Neural cell (in vitro differentiated cells): ENCODE measurements around the gene GNAQ. TPM values are rescaled to one million over a fixed set of nuclear protein-coding genes. Genes with fewer than 3 reads are reported as not detected.

ENCODE experiments used
- H2AFZ ChIP-seq: fragments of 200-600, 300-800 bp; sonication (generic), shearing (Covaris generic); 2 replicates; pipeline ENCODE4 v1.6.0; 2014; ENCODE audit warnings: low read depth, mild to moderate bottlenecking, antibody characterized with exemption, low read length, moderate library complexity
- H3F3A ChIP-seq: fragments of 200-600 bp; shearing (Covaris generic); 2 replicates; pipeline ENCODE4 v1.6.1; 2016; ENCODE audit warnings: mild to moderate bottlenecking, moderate library complexity, mixed read lengths, antibody characterized with exemption, low read length; ENCODE audit not compliant: insufficient read depth, poor library complexity, severe bottlenecking
- H3K27ac ChIP-seq: fragments of 200-600, 300-800 bp; sonication (generic), shearing (Covaris generic); 2 replicates; pipeline ENCODE4 v1.5.1; 2014; ENCODE audit warnings: mild to moderate bottlenecking, low read length, moderate library complexity
- H3K27me3 ChIP-seq: fragments of 300-800, 200-600 bp; sonication (generic), shearing (Covaris generic); 2 replicates; pipeline ENCODE4 v1.6.0; 2014; ENCODE audit warnings: mild to moderate bottlenecking, low read depth, low read length, moderate library complexity; ENCODE audit not compliant: insufficient read depth
- H3K36me3 ChIP-seq: fragments of 300-800, 200-600 bp; sonication (generic), shearing (Covaris generic); 2 replicates; pipeline ENCODE4 v1.5.1; 2014; ENCODE audit warnings: mild to moderate bottlenecking, antibody characterized with exemption, low read length, moderate library complexity; ENCODE audit not compliant: insufficient read depth
- H3K4me2 ChIP-seq: fragments of 300-800, 200-600 bp; sonication (generic), shearing (Covaris generic); 2 replicates; pipeline ENCODE4 v1.6.0; 2014; ENCODE audit warnings: mild to moderate bottlenecking, low read length
- H3K4me3 ChIP-seq: fragments of 300-800, 200-600 bp; sonication (generic), shearing (Covaris generic); 2 replicates; pipeline ENCODE4 v1.5.1; 2014; ENCODE audit warnings: mild to moderate bottlenecking, low read length, moderate library complexity
- H3K79me2 ChIP-seq: fragments of 200-600 bp; shearing (Covaris generic); replicated peaks from 2 replicates; pipeline ENCODE4 v1.6.0; 2014; ENCODE audit warnings: mild to moderate bottlenecking, low read length, moderate library complexity; ENCODE audit not compliant: insufficient read depth
- H3K9ac ChIP-seq: fragments of 300-800, 200-600 bp; sonication (generic), shearing (Covaris generic); 2 replicates; pipeline ENCODE4 v1.6.1; 2016; ENCODE audit warnings: mild to moderate bottlenecking, low read length, mixed read lengths
- H3K9me2 ChIP-seq: fragments of 200-600 bp; shearing (Covaris generic); 2 replicates; pipeline ENCODE4 v1.6.1; 2016; ENCODE audit warnings: mild to moderate bottlenecking, low read length, mixed read lengths; ENCODE audit not compliant: insufficient read depth
- H3K9me3 ChIP-seq: fragments of 200-600, 300-800 bp; sonication (generic), shearing (Covaris generic); 2 replicates; pipeline ENCODE4 v1.6.1; 2016; ENCODE audit warnings: mild to moderate bottlenecking, mixed run types, low read length, moderate library complexity, mixed read lengths
- H4K20me1 ChIP-seq: fragments of 200-600 bp; shearing (Covaris generic); 2 replicates; pipeline ENCODE4 v1.6.1; 2016; ENCODE audit warnings: mild to moderate bottlenecking, mixed run types; ENCODE audit not compliant: insufficient read depth
- CTCF ChIP-seq: fragments of 450-650 bp; IDR thresholded peaks from 2 replicates; pipeline ENCODE4 v1.5.1; 2014; ENCODE audit warnings: antibody characterized with exemption, mild to moderate bottlenecking, moderate library complexity; ENCODE audit not compliant: poor library complexity, severe bottlenecking
- EP300 ChIP-seq: fragments of 450-650 bp; conservative IDR thresholded peaks from 2 replicates; pipeline ENCODE4 v1.6.1; 2014; ENCODE audit warnings: antibody characterized with exemption, mild to moderate bottlenecking, moderate library complexity; ENCODE audit not compliant: poor library complexity, severe bottlenecking
- EZH2 ChIP-seq: fragments of 200-600, 300-800 bp; shearing (Covaris generic), sonication (generic); IDR thresholded peaks from 2 replicates; pipeline ENCODE4 v1.6.1; 2014; ENCODE audit warnings: antibody characterized with exemption, low read length, borderline replicate concordance, mild to moderate bottlenecking; ENCODE audit not compliant: insufficient read depth, poor library complexity, severe bottlenecking
- MXI1 ChIP-seq: fragments of 450-650 bp; conservative IDR thresholded peaks from 2 replicates; pipeline ENCODE4 v1.6.1; 2014; ENCODE audit warnings: antibody characterized with exemption, mild to moderate bottlenecking; ENCODE audit not compliant: poor library complexity, severe bottlenecking
- POLR2AphosphoS5 ChIP-seq: IDR thresholded peaks from 2 replicates; pipeline ENCODE4 v1.6.1; 2012
- RAD21 ChIP-seq: fragments of 450-650 bp; conservative IDR thresholded peaks from 2 replicates; pipeline ENCODE4 v1.6.1; 2014; ENCODE audit warnings: antibody characterized with exemption, mild to moderate bottlenecking, moderate library complexity
- REST ChIP-seq: IDR thresholded peaks from 2 replicates; pipeline ENCODE4 v1.6.1; 2012; ENCODE audit warnings: borderline replicate concordance
- SMC3 ChIP-seq: fragments of 450-650 bp; conservative IDR thresholded peaks from 2 replicates; pipeline ENCODE4 v1.6.1; 2014; ENCODE audit warnings: antibody characterized with exemption, mild to moderate bottlenecking, moderate library complexity; ENCODE audit not compliant: poor library complexity
- TAF1 ChIP-seq: IDR thresholded peaks from 2 replicates; pipeline ENCODE4 v1.6.1; 2012; ENCODE audit warnings: low read depth
- polyA plus RNA-seq: library from polyadenylated mRNA; depleted of rRNA; stranded (reverse); fragments of >200 nt; gene quantifications from 2 replicates; pipeline ENCODE4 v1.2.3, GENCODE V29; 2014

Gene GNAQ
- polyA plus RNA-seq, 1 donor from 2014 or later, result 86.7 TPM

GRCh38 chr9:77883846-77884771 is 147.5 kb downstream of the GNAQ start:
- H3K9me2 ChIP-seq, result no peaks in the 10 kb centered on the region
- H3F3A ChIP-seq, result peaks cover 3% of the 10 kb centered on the region
- no peaks in the 10 kb centered on the region for H3K27me3 ChIP-seq
- H3K27ac ChIP-seq, result no peak overlapping the region
- no peak overlapping the region for H3K4me3 ChIP-seq
- H2AFZ ChIP-seq, result no peak overlapping the region
- H3K4me2 ChIP-seq, result no peak overlapping the region
- H3K9me3 ChIP-seq, result no peaks in the 10 kb centered on the region
- H3K36me3 ChIP-seq, result no peaks in the 10 kb centered on the region
- no peak for TF ChIP-seq EZH2
- no peak for TF ChIP-seq REST
- TF ChIP-seq RAD21, result no peak
- no peak for TF ChIP-seq CTCF
- no peak for TF ChIP-seq SMC3
- TF ChIP-seq POLR2AphosphoS5, result no peak
- no peak for TF ChIP-seq MXI1
- no peak for TF ChIP-seq EP300
- TF ChIP-seq TAF1, result no peak
- peaks cover 12% of the 10 kb centered on the region for H3K79me2 ChIP-seq
- no peaks in the 10 kb centered on the region for H4K20me1 ChIP-seq
- no peak overlapping the region for H3K9ac ChIP-seq

- H3K27ac ChIP-seq, result no peak overlapping the region
- no peaks in the 10 kb centered on the region for H3K9me2 ChIP-seq
These were observed 148.5 kb downstream of the GNAQ start for GRCh38 chr9:77883133-77883532.

More at GRCh38 chr9:77883133-77883532, 148.5 kb downstream of the GNAQ start:
- Histone ChIP-seq H3K9me3 (no peaks in the 10 kb centered on the region), H3K27me3 (no peaks in the 10 kb centered on the region), H3K4me2 (no peak overlapping the region), H4K20me1 (no peaks in the 10 kb centered on the region), H2AFZ (no peak overlapping the region), H3K79me2 (peaks cover 12% of the 10 kb centered on the region), H3K9ac (no peak overlapping the region), H3F3A (peaks cover 3% of the 10 kb centered on the region), H3K36me3 (no peaks in the 10 kb centered on the region), H3K4me3 (no peak overlapping the region)
- TF ChIP-seq RAD21, result no peak
